ENCODE results near the gene DYNLL1. TPM values are rescaled to one million over a fixed set of nuclear protein-coding genes. Genes with fewer than 3 reads are reported as not detected.

Gene DYNLL1
- total and polyA plus RNA-seq, 2 of the 13 experiments (the other 11 are each of a cell fraction or from before 2014, with no cell fraction given), result 271 to 294 TPM

GRCh38 chr12:120495731-120496412 is at the start of gene DYNLL1 (continued):
- TF ChIP-seq ZXDC (CRISPR knock-in tag; IDR thresholded peaks at IDR 0.05) (peak; percentile 70; the same call in 1 of the 2 replicates), ZFP41 (CRISPR knock-in tag; IDR thresholded peaks at IDR 0.05; ENCODE audit: borderline replicate concordance) (no peak), FOSL2 (CRISPR knock-in tag; IDR thresholded peaks at IDR 0.05) (peak; percentile 17; the same call in 1 of the 2 replicates), RFX1 (IDR thresholded peaks at IDR 0.05) (peak; percentile 96), TOE1 (CRISPR knock-in tag; IDR thresholded peaks at IDR 0.05) (no peak), HDAC6 (IDR thresholded peaks at IDR 0.05; ENCODE audit: low read depth, low read length) (no peak), KDM5B (CRISPR knock-in tag; IDR thresholded peaks at IDR 0.05; ENCODE audit: borderline replicate concordance) (peak; percentile 87; the same call in 1 of the 2 replicates), ZFP36L2 (CRISPR knock-in tag; IDR thresholded peaks at IDR 0.05) (no peak), ZNF496 (CRISPR knock-in tag; IDR thresholded peaks at IDR 0.05; ENCODE audit: insufficient replicate concordance) (no peak), ZNF773 (CRISPR knock-in tag; IDR thresholded peaks at IDR 0.05; ENCODE audit: borderline replicate concordance) (no peak), SPEN (CRISPR knock-in tag; IDR thresholded peaks at IDR 0.05; ENCODE audit: low read depth) (peak; percentile 62; the same call in 1 of the 2 replicates), ZNF383 (CRISPR knock-in tag; IDR thresholded peaks at IDR 0.05; ENCODE audit: borderline replicate concordance) (no peak), ZBTB7A (CRISPR knock-in tag; IDR thresholded peaks at IDR 0.05) (no peak), RBFOX2 (IDR thresholded peaks at IDR 0.05; ENCODE audit: low read depth, low read length) (peak; percentile 97), ZNF205 (CRISPR knock-in tag; IDR thresholded peaks at IDR 0.05) (no peak), EP300 (IDR thresholded peaks at IDR 0.05; ENCODE audit: low read depth in 2 of 2, low read length in 2 of 2) (peak in 1 of 2 experiments; percentile 55; a peak in 3 of 4 replicates), EP300 (CRISPR knock-in tag; IDR thresholded peaks at IDR 0.05; ENCODE audit: borderline replicate concordance) (no peak), TRIM24 (CRISPR knock-in tag; IDR thresholded peaks at IDR 0.05) (no peak), ZKSCAN1 (IDR thresholded peaks at IDR 0.05; ENCODE audit: low read length) (no peak), ZNF331 (CRISPR knock-in tag; IDR thresholded peaks at IDR 0.05) (no peak), DMAP1 (CRISPR knock-in tag; IDR thresholded peaks at IDR 0.05) (peak; percentile 56; the same call in 1 of the 2 replicates), ZNF616 (CRISPR knock-in tag; IDR thresholded peaks at IDR 0.05; ENCODE audit: low read depth) (no peak), ZNF281 (CRISPR knock-in tag; IDR thresholded peaks at IDR 0.05; ENCODE audit: borderline replicate concordance) (no peak), ZNF7 (CRISPR knock-in tag; IDR thresholded peaks at IDR 0.05) (no peak), ZNF780A (CRISPR knock-in tag; IDR thresholded peaks at IDR 0.05) (no peak), IKZF1 (IDR thresholded peaks at IDR 0.05) (no peak)
- TF ChIP-seq, protein P1, sequence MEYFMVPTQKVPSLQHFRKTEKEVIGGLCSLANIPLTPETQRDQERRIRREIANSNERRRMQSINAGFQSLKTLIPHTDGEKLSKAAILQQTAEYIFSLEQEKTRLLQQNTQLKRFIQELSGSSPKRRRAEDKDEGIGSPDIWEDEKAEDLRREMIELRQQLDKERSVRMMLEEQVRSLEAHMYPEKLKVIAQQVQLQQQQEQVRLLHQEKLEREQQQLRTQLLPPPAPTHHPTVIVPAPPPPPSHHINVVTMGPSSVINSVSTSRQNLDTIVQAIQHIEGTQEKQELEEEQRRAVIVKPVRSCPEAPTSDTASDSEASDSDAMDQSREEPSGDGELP (IDR thresholded peaks at IDR 0.05; ENCODE audit: borderline replicate concordance, low read depth), result peak; percentile 73; the same call in 1 of the 2 replicates
